IMR-90 (cell line): ENCODE results near the gene WDR46. TPM values are rescaled to one million over a fixed set of nuclear protein-coding genes. Genes with fewer than 3 reads are reported as not detected.

Experiments
- ATAC-seq: fragments of 200-7000 bp; cut with Tn5 transposase; 2 replicates; pipeline ENCODE4 v1.9.1; 2020; ENCODE audit warnings: low read depth, mild to moderate bottlenecking, moderate library complexity
- BruUV-seq: library from RNA; stranded (reverse); fragments of 400-500 nt; replicated peaks from 2 replicates; lab custom pipeline; 2021; lab: Mats Ljungman, UMichigan
- CTCF ChIA-PET: fragments of 300-600 bp; formaldehyde crosslinking; extraction: SDS; loops from one replicate; lab custom pipeline; 2021; ENCODE audit warnings: antibody characterized with exemption; lab: Yijun Ruan, JAX
- POLR2A ChIA-PET: fragments of 300-600 bp; sonication (Branson Sonifier 250); formaldehyde crosslinking; loops from one replicate; lab custom pipeline; 2022; ENCODE audit warnings: antibody characterized with exemption; ENCODE audit not compliant: unreplicated experiment; lab: Charles Lee
- DNase-seq: peaks from one replicate; pipeline ENCODE4 v3.0.0; 2013
- H2AFZ ChIP-seq: replicated peaks from 2 replicates; pipeline ENCODE3; 2013; ENCODE audit warnings: low read length, mild to moderate bottlenecking; ENCODE audit not compliant: poor library complexity
- H2AK5ac ChIP-seq: 2 replicates; pipeline ENCODE4 v1.6.1; 2013; ENCODE audit warnings: low read depth, low read length, inconsistent platforms
- H2AK9ac ChIP-seq: replicated peaks from 2 replicates; pipeline ENCODE3; 2013; ENCODE audit warnings: mild to moderate bottlenecking, low read depth, low read length, moderate library complexity; ENCODE audit not compliant: poor library complexity
- H2BK120ac ChIP-seq: 2 replicates; pipeline ENCODE4 v1.6.1; 2013; ENCODE audit warnings: low read depth, low read length, inconsistent platforms
- H2BK15ac ChIP-seq: 3 replicates; pipeline ENCODE4 v1.6.1; 2013; ENCODE audit warnings: low read depth, low read length, inconsistent platforms
- H2BK20ac ChIP-seq: 2 replicates; pipeline ENCODE4 v1.6.1; 2013; ENCODE audit warnings: low read depth, mild to moderate bottlenecking, inconsistent platforms, low read length, moderate library complexity
- H2BK5ac ChIP-seq: 2 replicates; pipeline ENCODE4 v1.6.1; 2013; ENCODE audit warnings: mild to moderate bottlenecking, low read depth, low read length, inconsistent platforms; ENCODE audit not compliant: poor library complexity, severe bottlenecking
- H3K14ac ChIP-seq: replicated peaks from 2 replicates; pipeline ENCODE4 v1.6.1; 2013; ENCODE audit warnings: low read depth, low read length, inconsistent platforms
- H3K18ac ChIP-seq: 2 replicates; pipeline ENCODE4 v1.6.1; 2013; ENCODE audit warnings: low read depth, low read length, control low read depth
- H3K23ac ChIP-seq: 2 replicates; pipeline ENCODE4 v1.6.1; 2013; ENCODE audit warnings: low read depth, low read length, inconsistent platforms
- H3K27ac ChIP-seq: 2 replicates; pipeline ENCODE4 v1.5.1; 2013; ENCODE audit warnings: mild to moderate bottlenecking, control low read depth, low read length; ENCODE audit not compliant: insufficient read depth
- H3K27me3 ChIP-seq: 2 replicates; pipeline ENCODE4 v1.6.1; 2013; ENCODE audit warnings: low read length; ENCODE audit not compliant: control insufficient read depth, insufficient read depth
- H3K36me3 ChIP-seq: 2 replicates; pipeline ENCODE4 v1.6.1; 2013; ENCODE audit warnings: low read length, mixed read lengths; ENCODE audit not compliant: control insufficient read depth, insufficient read depth
- H3K4ac ChIP-seq: 2 replicates; pipeline ENCODE4 v1.6.1; 2013; ENCODE audit warnings: low read depth, low read length, inconsistent platforms
- H3K4me1 ChIP-seq: 2 replicates; pipeline ENCODE4 v1.6.1; 2013; ENCODE audit warnings: low read length, mixed read lengths; ENCODE audit not compliant: control insufficient read depth, insufficient read depth
- H3K4me2 ChIP-seq: 2 replicates; pipeline ENCODE4 v1.6.1; 2013; ENCODE audit warnings: low read depth, mild to moderate bottlenecking, control low read depth, low read length, moderate library complexity
- H3K4me3 ChIP-seq: 2 replicates; pipeline ENCODE4 v1.5.1; 2013; ENCODE audit warnings: low read depth, mild to moderate bottlenecking, control low read depth, low read length, moderate library complexity; ENCODE audit not compliant: insufficient read depth
- H3K56ac ChIP-seq: 2 replicates; pipeline ENCODE4 v1.6.1; 2013; ENCODE audit warnings: low read length, inconsistent platforms; ENCODE audit not compliant: insufficient read depth; ENCODE audit errors: extremely low read depth
- H3K79me1 ChIP-seq, 2 experiments: 2 replicates each; pipeline ENCODE4 v1.6.1; 2013; ENCODE audit warnings: low read length in 2 of 2, inconsistent platforms in 1 of 2, low read depth in 1 of 2
- H3K9ac ChIP-seq: 2 replicates; pipeline ENCODE4 v1.6.1; 2013; ENCODE audit warnings: low read depth, low read length, control low read depth
- H3K9me1 ChIP-seq: 2 replicates; pipeline ENCODE4 v1.6.1; 2013; ENCODE audit warnings: low read length, inconsistent platforms; ENCODE audit not compliant: insufficient read depth
- H3K9me3 ChIP-seq: 2 replicates; pipeline ENCODE4 v1.6.1; 2013; ENCODE audit warnings: low read length; ENCODE audit not compliant: control insufficient read depth, insufficient read depth
- H4K20me1 ChIP-seq: 2 replicates; pipeline ENCODE4 v1.6.1; 2013; ENCODE audit warnings: low read length, inconsistent platforms; ENCODE audit not compliant: insufficient read depth
- H4K5ac ChIP-seq: 2 replicates; pipeline ENCODE4 v1.6.1; 2013; ENCODE audit warnings: mild to moderate bottlenecking, low read depth, low read length, control low read depth
- H4K8ac ChIP-seq, 2 experiments: 2 replicates each; pipeline ENCODE4 v1.6.1; 2013; ENCODE audit warnings: low read depth in 2 of 2, low read length in 2 of 2, control low read depth in 1 of 2, inconsistent platforms in 1 of 2
- H4K91ac ChIP-seq: 2 replicates; pipeline ENCODE4 v1.6.1; 2013; ENCODE audit warnings: low read depth, low read length, inconsistent platforms; ENCODE audit not compliant: insufficient read depth
- BHLHE40 ChIP-seq: fragments of 150-350 bp; IDR thresholded peaks from 2 replicates; pipeline ENCODE4 v1.6.1; 2016; ENCODE audit warnings: mild to moderate bottlenecking, low read depth, low read length
- CEBPB ChIP-seq: IDR thresholded peaks from 2 replicates; pipeline ENCODE4 v1.6.1; 2012; ENCODE audit warnings: low read depth, low read length, improper control_type of control experiment
- CHD1 ChIP-seq: IDR thresholded peaks from 2 replicates; pipeline ENCODE4 v1.6.1; 2012; ENCODE audit warnings: low read depth, low read length, improper control_type of control experiment
- FOS ChIP-seq: fragments of 150-350 bp; IDR thresholded peaks from 2 replicates; pipeline ENCODE4 v1.6.1; 2016; ENCODE audit warnings: low read depth, low read length
- MAFK ChIP-seq: IDR thresholded peaks from 2 replicates; pipeline ENCODE4 v1.6.1; 2012; ENCODE audit warnings: low read depth, low read length, improper control_type of control experiment
- MAZ ChIP-seq: IDR thresholded peaks from 2 replicates; pipeline ENCODE4 v1.6.1; 2012; ENCODE audit warnings: low read depth, mild to moderate bottlenecking, low read length, improper control_type of control experiment, moderate library complexity, borderline replicate concordance
- MXI1 ChIP-seq: IDR thresholded peaks from 2 replicates; pipeline ENCODE4 v1.6.1; 2012; ENCODE audit warnings: low read depth, mild to moderate bottlenecking, low read length, moderate library complexity, borderline replicate concordance
- NFE2L2 ChIP-seq: fragments of 150-350 bp; IDR thresholded peaks from 2 replicates; pipeline ENCODE4 v1.6.1; 2016; ENCODE audit warnings: low read depth, mild to moderate bottlenecking, low read length
- POLR2A ChIP-seq: IDR thresholded peaks from 2 replicates; pipeline ENCODE4 v1.6.1; 2012; ENCODE audit warnings: mild to moderate bottlenecking, low read depth, low read length
- RAD21 ChIP-seq: IDR thresholded peaks from 2 replicates; pipeline ENCODE4 v1.6.1; 2012; ENCODE audit warnings: low read length, improper control_type of control experiment
- RCOR1 ChIP-seq: IDR thresholded peaks from 2 replicates; pipeline ENCODE4 v1.6.1; 2012; ENCODE audit warnings: mild to moderate bottlenecking, low read length, improper control_type of control experiment; ENCODE audit not compliant: insufficient replicate concordance
- RFX5 ChIP-seq: IDR thresholded peaks from 2 replicates; pipeline ENCODE4 v1.8.0; 2012; ENCODE audit warnings: low read depth, mild to moderate bottlenecking, low read length, moderate library complexity
- SMC3 ChIP-seq: fragments of 150-350 bp; IDR thresholded peaks from 2 replicates; pipeline ENCODE4 v1.6.1; 2016; ENCODE audit warnings: low read depth, mild to moderate bottlenecking, antibody characterized with exemption, low read length, moderate library complexity
- WGBS, 2 experiments: methylation state at CpG; one replicate each; pipeline versions ENCODE4 v1.1.5 to v1.1.7; 2013; ENCODE audit warnings: missing lambda C conversion rate in 2 of 2; ENCODE audit not compliant: insufficient read length in 1 of 2; ENCODE audit errors: extremely low coverage in 2 of 2; 5-methylcytosine and 5-hydroxymethylcytosine counted together
- dilution Hi-C: fragments of 300-500 bp; cut with HindIII; formaldehyde crosslinking; loops from one replicate; pipeline ENCODE4 v1.14.3; 2018; ENCODE audit warnings: low sequenced_read_pairs; ENCODE audit not compliant: unreplicated experiment
- in situ Hi-C: fragments of 300-500 bp; cut with MboI; formaldehyde crosslinking; loops from 3 replicates; pipeline ENCODE4 v1.14.3; 2019; ENCODE audit warnings: low sequenced_read_pairs, inconsistent platforms, mixed read lengths
- intact Hi-C: fragments of 100-400 bp; cut with micrococcal nuclease; formaldehyde crosslinking; loops from 2 replicates; pipeline ENCODE4 v1.10.0; 2022
- polyA plus RNA-seq, 3 experiments: library from polyadenylated mRNA; depleted of rRNA; stranded (reverse); fragments of >200 nt; gene quantifications; 2 replicates each; pipeline ENCODE4 v1.2.3, GENCODE V29; 2012; ENCODE audit warnings: low replicate concordance in 1 of 3
- total RNA-seq: library from RNA; depleted of rRNA; stranded (reverse); fragments of >200 nt; gene quantifications from 2 replicates; pipeline ENCODE4 v1.2.3, GENCODE V29; 2012
- TF ChIP-seq, protein P1 (sequence below): conservative IDR thresholded peaks from 2 replicates; pipeline ENCODE4 v1.5.1; 2012; ENCODE audit warnings: mild to moderate bottlenecking, low read depth, low read length, improper control_type of control experiment
- TF ChIP-seq, protein P2 (sequence below): fragments of 150-350 bp; IDR thresholded peaks from 2 replicates; pipeline ENCODE4 v1.6.1; 2017; ENCODE audit warnings: mild to moderate bottlenecking, antibody characterized with exemption, low read length, low read depth

Gene WDR46
- total and polyA plus RNA-seq, 2 of the 4 experiments (the other 2 are of a cell fraction): 73.8 to 81.6 TPM

DNA sequence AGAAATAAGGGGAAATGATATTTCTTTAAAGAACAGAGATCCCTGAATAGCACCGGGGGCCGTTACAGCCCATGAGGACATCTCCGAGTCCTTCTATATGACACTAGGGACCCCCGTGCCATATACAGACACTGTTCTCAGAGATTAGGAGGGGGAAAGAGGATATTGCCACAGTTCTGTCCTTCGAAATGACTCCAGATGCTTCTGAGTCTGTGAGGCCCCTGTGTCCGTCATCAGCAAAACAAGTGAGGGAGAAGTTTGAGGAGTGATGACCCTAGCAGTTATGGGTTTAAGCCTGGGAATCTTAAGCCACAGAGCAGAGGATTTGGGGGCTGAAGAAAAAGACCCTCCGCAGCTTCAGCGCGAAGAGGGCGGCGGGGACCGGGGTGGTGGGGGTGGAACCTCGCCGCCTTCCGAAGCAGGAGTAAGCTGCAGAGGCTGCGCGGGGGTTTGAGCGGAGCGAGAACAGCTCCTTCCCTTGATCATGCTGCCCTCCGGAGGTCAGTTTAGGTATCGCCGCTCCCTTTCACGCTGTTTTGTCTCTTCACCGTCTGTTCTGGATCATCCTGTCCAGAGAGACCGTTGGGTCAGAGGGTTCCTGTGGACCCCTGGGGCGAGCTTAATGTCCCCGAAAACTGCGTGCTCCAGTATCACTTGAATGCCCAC lies 40.9 kb downstream of the WDR46 start:
- H3K27ac ChIP-seq: peak overlapping the region; percentile 84
- DNase-seq: peak; percentile 81
- H4K20me1 ChIP-seq: peaks cover 3% of the 10 kb centered on the region; the same call in 1 of the 2 replicates
- peak overlapping the region; percentile 83 for H2BK120ac ChIP-seq
- peak overlapping the region; percentile 92 for H3K4ac ChIP-seq
- CTCF ChIA-PET: interaction anchor here (0.6 to 1.4 kb wide), 10 partner anchors 10 to 232 kb away, joined by 3 to 6 read pairs (median 3); no protein-coding TSS in a partner anchor
- WGBS, 2 experiments: 0% methylated on average over 4 of the region's 28 CpGs; no CpG with 5 or more reads in 1 of the 2 experiments
- H3K14ac ChIP-seq: peak overlapping the region; percentile 88
- dilution Hi-C loops: no loop called here
- H3K4me2 ChIP-seq: peak overlapping the region; percentile 89
- peaks cover under 1% of the 10 kb centered on the region; the same call in 1 of the 2 replicates for H3K27me3 ChIP-seq
- no peaks in the 10 kb centered on the region for H3K9me3 ChIP-seq
- peaks cover 11% of the 10 kb centered on the region for H3K9me1 ChIP-seq
- peak overlapping the region; percentile 33; the same call in 1 of the 3 replicates for H2BK15ac ChIP-seq
- peak overlapping the region; percentile 82 for H3K9ac ChIP-seq
- peaks cover 12% of the 10 kb centered on the region for H3K4me1 ChIP-seq
- H3K4me3 ChIP-seq: peak overlapping the region; percentile 46
- H4K8ac ChIP-seq: peak overlapping the region; percentile 41 to 88
- H2AK5ac ChIP-seq: peak overlapping the region; percentile 58; the same call in 1 of the 2 replicates
- peaks cover 0 to 24% of the 10 kb centered on the region in 2 experiments; a peak in 2 of 4 replicates for H3K79me1 ChIP-seq
- in situ Hi-C loops: loop anchor here (5.0 to 10.0 kb wide), 3 partner anchors 86 to 231 kb away; no protein-coding TSS in a partner anchor
- peak overlapping the region; percentile 66 for H4K91ac ChIP-seq
- peak overlapping the region; percentile 95 for H3K23ac ChIP-seq
- H4K5ac ChIP-seq: peak overlapping the region; percentile 47
- peaks cover 8% of the 10 kb centered on the region; the same call in 1 of the 2 replicates for H3K36me3 ChIP-seq
- peak overlapping the region; percentile 94 for H2AFZ ChIP-seq
- peak overlapping the region; percentile 69 for H3K56ac ChIP-seq
- H2BK20ac ChIP-seq: peak overlapping the region; percentile 64
- intact Hi-C loops: loop anchor here (1.0 to 5.0 kb wide), 8 partner anchors 47 to 361 kb away; partner anchors contain the start of genes RXRB and SLC39A7
- H2AK9ac ChIP-seq: peak overlapping the region; percentile 97
- peak; percentile 59 for ATAC-seq
- POLR2A ChIA-PET: interaction anchor here (0.5 to 0.6 kb wide), 4 partner anchors 8 to 410 kb away, joined by 3 to 6 read pairs (median 4); no protein-coding TSS in a partner anchor
- BruUV-seq: no TSS peak
- H2BK5ac ChIP-seq: peak overlapping the region; percentile 81
- H3K18ac ChIP-seq: peak overlapping the region; percentile 86
- TF ChIP-seq RCOR1: no peak
- TF ChIP-seq BHLHE40: no peak
- peak; percentile 54; the same call in 1 of the 2 replicates for TF ChIP-seq MXI1
- TF ChIP-seq, protein P1, sequence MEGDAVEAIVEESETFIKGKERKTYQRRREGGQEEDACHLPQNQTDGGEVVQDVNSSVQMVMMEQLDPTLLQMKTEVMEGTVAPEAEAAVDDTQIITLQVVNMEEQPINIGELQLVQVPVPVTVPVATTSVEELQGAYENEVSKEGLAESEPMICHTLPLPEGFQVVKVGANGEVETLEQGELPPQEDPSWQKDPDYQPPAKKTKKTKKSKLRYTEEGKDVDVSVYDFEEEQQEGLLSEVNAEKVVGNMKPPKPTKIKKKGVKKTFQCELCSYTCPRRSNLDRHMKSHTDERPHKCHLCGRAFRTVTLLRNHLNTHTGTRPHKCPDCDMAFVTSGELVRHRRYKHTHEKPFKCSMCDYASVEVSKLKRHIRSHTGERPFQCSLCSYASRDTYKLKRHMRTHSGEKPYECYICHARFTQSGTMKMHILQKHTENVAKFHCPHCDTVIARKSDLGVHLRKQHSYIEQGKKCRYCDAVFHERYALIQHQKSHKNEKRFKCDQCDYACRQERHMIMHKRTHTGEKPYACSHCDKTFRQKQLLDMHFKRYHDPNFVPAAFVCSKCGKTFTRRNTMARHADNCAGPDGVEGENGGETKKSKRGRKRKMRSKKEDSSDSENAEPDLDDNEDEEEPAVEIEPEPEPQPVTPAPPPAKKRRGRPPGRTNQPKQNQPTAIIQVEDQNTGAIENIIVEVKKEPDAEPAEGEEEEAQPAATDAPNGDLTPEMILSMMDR: peak; percentile 96
- no peak for TF ChIP-seq CHD1
- peak; percentile 20; the same call in 1 of the 2 replicates for TF ChIP-seq POLR2A
- TF ChIP-seq, protein P2, sequence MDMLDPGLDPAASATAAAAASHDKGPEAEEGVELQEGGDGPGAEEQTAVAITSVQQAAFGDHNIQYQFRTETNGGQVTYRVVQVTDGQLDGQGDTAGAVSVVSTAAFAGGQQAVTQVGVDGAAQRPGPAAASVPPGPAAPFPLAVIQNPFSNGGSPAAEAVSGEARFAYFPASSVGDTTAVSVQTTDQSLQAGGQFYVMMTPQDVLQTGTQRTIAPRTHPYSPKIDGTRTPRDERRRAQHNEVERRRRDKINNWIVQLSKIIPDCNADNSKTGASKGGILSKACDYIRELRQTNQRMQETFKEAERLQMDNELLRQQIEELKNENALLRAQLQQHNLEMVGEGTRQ: no peak
- peak; percentile 68; the same call in 1 of the 2 replicates for TF ChIP-seq MAZ
- no peak for TF ChIP-seq RFX5
- no peak for TF ChIP-seq FOS
- TF ChIP-seq MAFK: no peak; the same call in 1 of the 2 replicates
- peak; percentile 81 for TF ChIP-seq SMC3
- no peak for TF ChIP-seq CEBPB
- TF ChIP-seq RAD21: peak; percentile 97
- peak; percentile 12; the same call in 1 of the 2 replicates for TF ChIP-seq NFE2L2
